GM06990 (cell line): Measurements from ENCODE around the gene INVS.

ENCODE experiments used
- DNase-seq: peaks from one replicate; pipeline ENCODE4 v3.0.0-alpha.2; 2011; ENCODE audit not compliant: insufficient read length; ENCODE audit errors: extremely low read depth
- H3K27me3 ChIP-seq: replicated peaks from 2 replicates; pipeline ENCODE4 v1.6.0; 2011; ENCODE audit warnings: low read length; ENCODE audit not compliant: control insufficient read depth, insufficient read depth
- H3K36me3 ChIP-seq: 2 replicates; pipeline ENCODE4 v1.5.1; 2011; ENCODE audit warnings: low read length; ENCODE audit not compliant: control insufficient read depth, insufficient read depth
- H3K4me3 ChIP-seq: replicated peaks from 2 replicates; pipeline ENCODE4 v1.5.1; 2011; ENCODE audit warnings: low read depth, mild to moderate bottlenecking, control low read depth, low read length
- CTCF ChIP-seq: IDR thresholded peaks from 2 replicates; pipeline ENCODE4 v1.5.1; 2011; ENCODE audit warnings: low read length, control low read depth, mild to moderate bottlenecking, inconsistent platforms; ENCODE audit not compliant: insufficient read depth, poor library complexity, severe bottlenecking

INVS gene

GRCh38 chr9:100117316-100117715 lies 18.3 kb downstream of the INVS start:
- TF ChIP-seq CTCF = no peak
- H3K36me3 ChIP-seq = no peaks in the 10 kb centered on the region; the same call in none of the 2 replicates
- no peak overlapping the region for H3K4me3 ChIP-seq
- H3K27me3 ChIP-seq = no peaks in the 10 kb centered on the region
- no peak for DNase-seq

GRCh38 chr9:100120286-100120685 lies 21.2 kb downstream of the INVS start:
- Histone ChIP-seq H3K36me3 (no peaks in the 10 kb centered on the region; the same call in 1 of the 2 replicates), H3K27me3 (no peaks in the 10 kb centered on the region), H3K4me3 (no peak overlapping the region)
- no peak for TF ChIP-seq CTCF
- DNase-seq = no peak

- DNase-seq = no peak
- peaks cover 2% of the 10 kb centered on the region for H3K36me3 ChIP-seq
- no peak overlapping the region for H3K4me3 ChIP-seq
- no peak for TF ChIP-seq CTCF
- no peaks in the 10 kb centered on the region for H3K27me3 ChIP-seq
Observed at GRCh38 chr9:100125236-100125635, 26.2 kb downstream of the INVS start.

- TF ChIP-seq CTCF = no peak
- peaks cover 2% of the 10 kb centered on the region for H3K36me3 ChIP-seq
- H3K4me3 ChIP-seq = no peak overlapping the region
- DNase-seq = no peak
- no peaks in the 10 kb centered on the region for H3K27me3 ChIP-seq
Observed at GRCh38 chr9:100125910-100126309, 26.9 kb downstream of the INVS start.

GRCh38 chr9:100126423-100126822 lies 27.4 kb downstream of the INVS start:
- TF ChIP-seq CTCF = no peak
- Histone ChIP-seq H3K36me3 (peaks cover 2% of the 10 kb centered on the region), H3K4me3 (no peak overlapping the region), H3K27me3 (no peaks in the 10 kb centered on the region)
- DNase-seq = no peak

GRCh38 chr9:100129772-100130171 lies 30.7 kb downstream of the INVS start:
- no peak for DNase-seq
- Histone ChIP-seq H3K36me3 (peaks cover 2% of the 10 kb centered on the region), H3K4me3 (no peak overlapping the region), H3K27me3 (no peaks in the 10 kb centered on the region)
- TF ChIP-seq CTCF = no peak
